ENCODE results near the gene CHST15. TPM values are rescaled to one million over a fixed set of nuclear protein-coding genes. Genes with fewer than 3 reads are reported as not detected.
"Not testable (repeated sequence)": the region's sequence is repeated elsewhere in the genome, so short reads cannot be mapped to it uniquely, and the experiment has no call there.

CHST15 gene
- total and polyA plus RNA-seq, 2 donors = 7.7 to 12.4 TPM

DNA sequence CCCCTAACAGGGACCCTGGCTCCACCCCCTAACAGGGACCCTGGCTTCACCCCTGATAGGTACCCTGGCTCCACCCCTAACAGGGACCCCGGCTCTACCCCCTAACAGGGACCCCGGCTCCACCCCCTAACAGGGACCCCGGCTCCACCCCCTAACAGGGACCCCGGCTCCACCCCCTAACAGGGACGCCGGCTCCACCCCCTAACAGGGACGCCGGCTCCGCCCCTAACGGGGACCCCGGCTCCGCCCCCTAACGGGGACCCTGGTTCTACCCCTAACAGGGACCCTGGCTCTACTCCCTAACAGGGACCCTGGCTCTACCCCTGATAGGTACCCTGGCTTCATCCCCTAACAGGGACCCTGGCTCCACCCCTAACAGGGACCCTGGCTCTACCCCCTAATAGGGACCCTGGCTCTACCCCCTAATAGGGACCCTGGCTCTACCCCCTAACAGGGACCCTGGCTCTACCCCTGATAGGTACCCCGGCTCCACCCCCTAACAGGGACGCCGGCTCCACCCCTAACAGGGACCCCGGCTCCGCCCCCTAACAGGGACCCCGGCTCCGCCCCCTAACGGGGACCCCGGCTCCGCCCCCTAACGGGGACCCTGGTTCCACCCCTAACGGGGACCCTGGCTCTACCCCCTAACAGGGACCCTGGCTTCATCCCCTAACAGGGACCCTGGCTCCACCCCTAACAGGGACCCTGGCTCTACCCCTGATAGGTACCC is 58.7 kb downstream of the CHST15 start:
- Histone ChIP-seq H3K27me3 (ENCODE audit: control insufficient read depth in 2 of 2, insufficient read depth in 1 of 2, low read length in 1 of 2) (peaks cover 0 to 12% of the 10 kb centered on the region in 2 donors), H3K4me1 (ENCODE audit: control insufficient read depth in 2 of 2, insufficient read depth in 2 of 2, low read length in 2 of 2) (peaks cover 6 to 16% of the 10 kb centered on the region in 2 donors)
- WGBS = 87% methylated on average over 25 of the region's 25 CpGs
- DNase-seq (ENCODE audit: low read depth in 6 of 9, low spot score in 9 of 9); H3K36me3 ChIP-seq (ENCODE audit: control insufficient read depth in 2 of 2, insufficient read depth in 2 of 2, low read length in 1 of 2); H3K9me3 ChIP-seq (ENCODE audit: control insufficient read depth in 2 of 2, insufficient read depth in 1 of 2, low read length in 1 of 2); H3K27ac ChIP-seq (ENCODE audit: low read depth in 1 of 2, low read length in 1 of 2); H3K4me3 ChIP-seq (ENCODE audit: low read length in 2 of 2): not testable (repeated sequence)

- H3K27me3 ChIP-seq (ENCODE audit: control insufficient read depth in 2 of 2, insufficient read depth in 1 of 2, low read length in 1 of 2) = peaks cover 0 to 12% of the 10 kb centered on the region in 2 donors
- no peak for DNase-seq (ENCODE audit: low read depth in 6 of 9, low spot score in 9 of 9)
- no peak overlapping the region for H3K27ac ChIP-seq (ENCODE audit: low read depth in 1 of 2, low read length in 1 of 2)
- H3K36me3 ChIP-seq (ENCODE audit: control insufficient read depth in 2 of 2, insufficient read depth in 2 of 2, low read length in 1 of 2) = no peaks in the 10 kb centered on the region
- H3K4me1 ChIP-seq (ENCODE audit: control insufficient read depth in 2 of 2, insufficient read depth in 2 of 2, low read length in 2 of 2) = peaks cover 6 to 16% of the 10 kb centered on the region in 2 donors
- H3K9me3 ChIP-seq (ENCODE audit: control insufficient read depth in 2 of 2, insufficient read depth in 1 of 2, low read length in 1 of 2) = no peaks in the 10 kb centered on the region
- H3K4me3 ChIP-seq (ENCODE audit: low read length in 2 of 2) = no peak overlapping the region
- WGBS = 98% methylated on average over 8 of the region's 8 CpGs
Observed at GRCh38 chr10:124033887-124034218, 59.5 kb downstream of the CHST15 start.

- peaks cover 0 to 12% of the 10 kb centered on the region in 2 donors for H3K27me3 ChIP-seq (ENCODE audit: control insufficient read depth in 2 of 2, insufficient read depth in 1 of 2, low read length in 1 of 2)
- H3K9me3 ChIP-seq (ENCODE audit: control insufficient read depth in 2 of 2, insufficient read depth in 1 of 2, low read length in 1 of 2) = no peaks in the 10 kb centered on the region
- no peaks in the 10 kb centered on the region for H3K36me3 ChIP-seq (ENCODE audit: control insufficient read depth in 2 of 2, insufficient read depth in 2 of 2, low read length in 1 of 2)
- peaks cover 6 to 13% of the 10 kb centered on the region in 2 donors for H3K4me1 ChIP-seq (ENCODE audit: control insufficient read depth in 2 of 2, insufficient read depth in 2 of 2, low read length in 2 of 2)
- WGBS = 93% methylated on average over 15 of the region's 15 CpGs
- H3K27ac ChIP-seq (ENCODE audit: low read depth in 1 of 2, low read length in 1 of 2) = no peak overlapping the region
- no peak overlapping the region for H3K4me3 ChIP-seq (ENCODE audit: low read length in 2 of 2)
- DNase-seq (ENCODE audit: low read depth in 6 of 9, low spot score in 9 of 9) = no peak
Observed at GRCh38 chr10:124032971-124033886, 60.2 kb downstream of the CHST15 start.

DNA sequence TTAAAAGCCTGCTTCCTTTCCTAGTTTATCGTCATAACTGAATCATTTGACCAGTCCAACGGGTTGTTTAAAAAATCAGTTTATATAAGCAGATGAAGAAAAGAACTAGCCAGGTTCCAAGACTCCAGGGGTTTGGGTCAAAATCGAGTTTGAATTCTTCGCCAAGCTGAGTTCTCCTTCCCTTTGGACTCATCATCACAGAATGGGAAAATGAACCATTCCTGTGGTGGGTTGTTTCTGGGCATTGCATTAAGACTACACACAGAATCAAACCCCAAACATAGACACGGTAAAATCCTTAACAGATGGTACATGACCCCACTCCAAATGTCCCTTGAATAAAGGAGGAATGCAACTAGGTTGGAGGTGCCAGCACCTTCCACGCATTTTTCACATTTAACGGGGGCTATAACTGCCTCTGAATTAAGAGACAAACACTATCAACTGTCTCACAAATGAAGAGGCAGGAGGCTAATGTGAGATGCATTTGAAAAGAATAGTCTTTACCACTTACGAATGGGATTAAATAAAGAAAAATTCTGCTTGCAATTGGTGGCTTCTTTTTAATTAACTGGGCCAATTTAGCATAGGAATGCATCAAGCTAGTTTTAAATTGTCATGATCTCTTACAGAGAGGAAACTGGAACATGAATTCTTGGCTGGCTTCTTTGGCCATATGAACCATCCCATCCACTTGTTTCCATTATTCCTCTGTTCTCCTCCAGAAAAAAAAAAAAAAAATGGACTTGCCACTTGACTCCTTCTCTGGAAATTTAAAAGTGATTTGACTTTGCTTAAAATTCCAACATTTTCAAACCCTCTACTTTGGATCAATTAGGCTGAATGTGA is 61.1 kb downstream of the CHST15 start:
- Histone ChIP-seq H3K27ac (ENCODE audit: low read depth in 1 of 2, low read length in 1 of 2) (no peak overlapping the region), H3K4me1 (ENCODE audit: control insufficient read depth in 2 of 2, insufficient read depth in 2 of 2, low read length in 2 of 2) (peaks cover 6 to 13% of the 10 kb centered on the region in 2 donors), H3K36me3 (ENCODE audit: control insufficient read depth in 2 of 2, insufficient read depth in 2 of 2, low read length in 1 of 2) (no peaks in the 10 kb centered on the region), H3K4me3 (ENCODE audit: low read length in 2 of 2) (no peak overlapping the region), H3K9me3 (ENCODE audit: control insufficient read depth in 2 of 2, insufficient read depth in 1 of 2, low read length in 1 of 2) (no peaks in the 10 kb centered on the region), H3K27me3 (ENCODE audit: control insufficient read depth in 2 of 2, insufficient read depth in 1 of 2, low read length in 1 of 2) (peaks cover 0 to 12% of the 10 kb centered on the region in 2 donors)
- no peak for DNase-seq (ENCODE audit: low read depth in 6 of 9, low spot score in 9 of 9)
- WGBS = 95% methylated on average over 8 of the region's 8 CpGs

GRCh38 chr10:124030492-124031110 is 62.8 kb downstream of the CHST15 start:
- DNase-seq (ENCODE audit: low read depth in 6 of 9, low spot score in 9 of 9) = no peak
- Histone ChIP-seq H3K27me3 (ENCODE audit: control insufficient read depth in 2 of 2, insufficient read depth in 1 of 2, low read length in 1 of 2) (no peaks in the 10 kb centered on the region), H3K4me3 (ENCODE audit: low read length in 2 of 2) (no peak overlapping the region), H3K9me3 (ENCODE audit: control insufficient read depth in 2 of 2, insufficient read depth in 1 of 2, low read length in 1 of 2) (no peaks in the 10 kb centered on the region), H3K27ac (ENCODE audit: low read depth in 1 of 2, low read length in 1 of 2) (no peak overlapping the region), H3K36me3 (ENCODE audit: control insufficient read depth in 2 of 2, insufficient read depth in 2 of 2, low read length in 1 of 2) (no peaks in the 10 kb centered on the region), H3K4me1 (ENCODE audit: control insufficient read depth in 2 of 2, insufficient read depth in 2 of 2, low read length in 2 of 2) (peaks cover 1 to 6% of the 10 kb centered on the region in 2 donors)
- 94% methylated on average over 15 of the region's 15 CpGs for WGBS

- H3K36me3 ChIP-seq (ENCODE audit: control insufficient read depth in 2 of 2, insufficient read depth in 2 of 2, low read length in 1 of 2) = no peaks in the 10 kb centered on the region
- DNase-seq (ENCODE audit: low read depth in 6 of 9, low spot score in 9 of 9) = no peak
Observed at GRCh38 chr10:124030061-124030460, 63.3 kb downstream of the CHST15 start.

DNA sequence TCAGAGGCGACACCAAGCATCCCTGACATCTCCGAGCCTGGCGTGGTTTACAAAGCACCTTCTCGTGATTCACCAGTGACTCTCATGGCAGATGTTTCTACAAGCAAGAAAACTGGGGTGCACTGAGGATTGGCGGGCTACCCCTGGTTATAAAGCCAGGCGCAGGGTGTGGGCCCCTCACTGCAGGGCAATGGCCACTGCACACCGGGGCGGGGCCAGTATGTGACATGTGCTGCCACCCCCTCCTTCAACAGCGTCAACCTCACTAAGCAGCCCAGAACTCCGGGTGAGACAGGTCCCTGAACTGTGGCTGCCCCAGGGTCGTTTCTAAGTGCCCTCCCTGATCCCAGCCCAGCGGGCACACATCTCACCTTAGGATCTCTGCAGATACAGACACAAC is 63.8 kb downstream of the CHST15 start:
- Histone ChIP-seq H3K27ac (ENCODE audit: low read depth in 1 of 2, low read length in 1 of 2) (no peak overlapping the region), H3K27me3 (ENCODE audit: control insufficient read depth in 2 of 2, insufficient read depth in 1 of 2, low read length in 1 of 2) (no peaks in the 10 kb centered on the region), H3K36me3 (ENCODE audit: control insufficient read depth in 2 of 2, insufficient read depth in 2 of 2, low read length in 1 of 2) (no peaks in the 10 kb centered on the region), H3K9me3 (ENCODE audit: control insufficient read depth in 2 of 2, insufficient read depth in 1 of 2, low read length in 1 of 2) (no peaks in the 10 kb centered on the region), H3K4me3 (ENCODE audit: low read length in 2 of 2) (no peak overlapping the region), H3K4me1 (ENCODE audit: control insufficient read depth in 2 of 2, insufficient read depth in 2 of 2, low read length in 2 of 2) (peaks cover 6 to 10% of the 10 kb centered on the region in 2 donors)
- DNase-seq (ENCODE audit: low read depth in 6 of 9, low spot score in 9 of 9) = no peak
- 94% methylated on average over 12 of the region's 12 CpGs for WGBS

More at GRCh38 chr10:124030061-124030460, 63.3 kb downstream of the CHST15 start:
- Histone ChIP-seq H3K27me3 (ENCODE audit: control insufficient read depth in 2 of 2, insufficient read depth in 1 of 2, low read length in 1 of 2) (no peaks in the 10 kb centered on the region), H3K9me3 (ENCODE audit: control insufficient read depth in 2 of 2, insufficient read depth in 1 of 2, low read length in 1 of 2) (no peaks in the 10 kb centered on the region), H3K27ac (ENCODE audit: low read depth in 1 of 2, low read length in 1 of 2) (no peak overlapping the region), H3K4me3 (ENCODE audit: low read length in 2 of 2) (no peak overlapping the region), H3K4me1 (ENCODE audit: control insufficient read depth in 2 of 2, insufficient read depth in 2 of 2, low read length in 2 of 2) (peaks cover 6 to 7% of the 10 kb centered on the region in 2 donors)
- 97% methylated on average over 8 of the region's 8 CpGs for WGBS

- peaks cover 6 to 11% of the 10 kb centered on the region in 2 donors for H3K4me1 ChIP-seq (ENCODE audit: control insufficient read depth in 2 of 2, insufficient read depth in 2 of 2, low read length in 2 of 2)
- H3K36me3 ChIP-seq (ENCODE audit: control insufficient read depth in 2 of 2, insufficient read depth in 2 of 2, low read length in 1 of 2) = no peaks in the 10 kb centered on the region
- no peaks in the 10 kb centered on the region for H3K27me3 ChIP-seq (ENCODE audit: control insufficient read depth in 2 of 2, insufficient read depth in 1 of 2, low read length in 1 of 2)
- DNase-seq (ENCODE audit: low read depth in 6 of 9, low spot score in 9 of 9) = no peak
- H3K9me3 ChIP-seq (ENCODE audit: control insufficient read depth in 2 of 2, insufficient read depth in 1 of 2, low read length in 1 of 2) = no peaks in the 10 kb centered on the region
- WGBS = 93% methylated on average over 14 of the region's 14 CpGs
- no peak overlapping the region for H3K27ac ChIP-seq (ENCODE audit: low read depth in 1 of 2, low read length in 1 of 2)
- H3K4me3 ChIP-seq (ENCODE audit: low read length in 2 of 2) = no peak overlapping the region
Observed at GRCh38 chr10:124028700-124029480, 64.5 kb downstream of the CHST15 start.

Measured in thymus (tissue), 11 donors.